Aorta (tissue), 5 donors: ENCODE results near the gene GJA8. TPM values are rescaled to one million over a fixed set of nuclear protein-coding genes. Genes with fewer than 3 reads are reported as not detected.

ENCODE experiments used
- ATAC-seq: fragments of 200-7000 bp; cut with Tn5 transposase; one replicate; pipeline ENCODE4 v1.9.1; 2022; ENCODE audit warnings: moderate library complexity; ENCODE audit not compliant: low FRiP score
- DNase-seq, 2 donors: peaks; one replicate each; pipeline ENCODE4 v3.0.0-alpha.2; 2020
- H3K27ac ChIP-seq, 2 donors: one replicate each; pipeline ENCODE4 v1.5.1; 2013; ENCODE audit warnings: low read length in 2 of 2, mild to moderate bottlenecking in 2 of 2, moderate library complexity in 2 of 2, control low read depth in 1 of 2, inconsistent platforms in 1 of 2, low read depth in 1 of 2
- H3K27me3 ChIP-seq, 2 donors: one replicate each; pipeline ENCODE4 v1.6.1; 2013; ENCODE audit warnings: control low read depth in 1 of 2, low read length in 1 of 2, mild to moderate bottlenecking in 1 of 2, moderate library complexity in 1 of 2; ENCODE audit not compliant: insufficient read depth in 2 of 2, control insufficient read depth in 1 of 2
- H3K36me3 ChIP-seq, 2 donors: one replicate each; pipeline ENCODE4 v1.6.1; 2013; ENCODE audit warnings: control low read depth in 1 of 2, low read length in 1 of 2, mild to moderate bottlenecking in 1 of 2; ENCODE audit not compliant: insufficient read depth in 2 of 2, control insufficient read depth in 1 of 2
- H3K4me1 ChIP-seq, 2 donors: one replicate each; pipeline ENCODE4 v1.6.1; 2013; ENCODE audit warnings: low read length in 2 of 2, control low read depth in 1 of 2, mild to moderate bottlenecking in 1 of 2, moderate library complexity in 1 of 2; ENCODE audit not compliant: insufficient read depth in 2 of 2, control insufficient read depth in 1 of 2
- H3K4me3 ChIP-seq, 2 donors: one replicate each; pipeline ENCODE4 v1.5.1; 2013; ENCODE audit warnings: low read length in 2 of 2, control low read depth in 1 of 2, mild to moderate bottlenecking in 1 of 2
- H3K9me3 ChIP-seq: one replicate; pipeline ENCODE4 v1.6.1; 2013; ENCODE audit warnings: mild to moderate bottlenecking, low read length; ENCODE audit not compliant: control insufficient read depth
- WGBS, 2 donors: extraction: QIAGEN DNeasy Blood & Tissue Kit; methylation state at CpG; one replicate each; pipeline ENCODE4 v1.1.7; 2013; 5-methylcytosine and 5-hydroxymethylcytosine counted together
- intact Hi-C, 2 donors: fragments of 100-400 bp; cut with DNase I; formaldehyde crosslinking; loops; one replicate each; pipeline versions ENCODE4 v1.14.2 to v1.15.0; 2022
- polyA plus RNA-seq, 2 donors: library from polyadenylated mRNA; stranded (reverse); fragments of 200-250 nt; gene quantifications; one replicate each; pipeline ENCODE4 v1.2.3, GENCODE V29; 2013
- total RNA-seq, 2 donors: library from RNA; stranded (reverse); fragmentation: NEBNext Ultra II Directional; extraction: Animal tissue kit (Norgen Biotek cat#: 25700); gene quantifications; one replicate each; pipeline ENCODE4 v1.2.1, GENCODE V29; 2021
- donor health status: healthy with polysubstance abuse.
- donor health status: Bipolar disorder and iron deficiency.
- donor health status: DM: no; HTN: no; CAD: no.
- donor health status: DM: no; HTN: no; CAD: no.
- donor health status: DM: yes; HTN: yes; CAD: no.

Gene GJA8
- total and polyA plus RNA-seq, 4 donors = not detected

GRCh38 chr1:147891088-147891487 lies 11.5 kb upstream of the GJA8 start:
- no peak overlapping the region for H3K27ac ChIP-seq
- no peaks in the 10 kb centered on the region for H3K27me3 ChIP-seq
- 53 to 59% methylated on average over 5 of the region's 5 CpGs for WGBS, 2 donors
- DNase-seq (no peak), ATAC-seq (peak; percentile 13)
- no peaks in the 10 kb centered on the region for H3K4me1 ChIP-seq
- H3K9me3 ChIP-seq = no peaks in the 10 kb centered on the region
- no peaks in the 10 kb centered on the region for H3K36me3 ChIP-seq
- no peak overlapping the region for H3K4me3 ChIP-seq
- intact Hi-C loops = loop anchor here in 1 of 2 donors (10.0 kb wide), 1 partner anchor 396 kb away; no protein-coding TSS in a partner anchor

GRCh38 chr1:147892216-147892615 lies 10.4 kb upstream of the GJA8 start:
- DNase-seq = no peak
- no peak for ATAC-seq
- Histone ChIP-seq H3K9me3 (no peaks in the 10 kb centered on the region), H3K36me3 (no peaks in the 10 kb centered on the region), H3K27ac (no peak overlapping the region), H3K4me3 (no peak overlapping the region), H3K27me3 (no peaks in the 10 kb centered on the region), H3K4me1 (no peaks in the 10 kb centered on the region)
- 81 to 83% methylated on average over 5 of the region's 5 CpGs for WGBS, 2 donors
- intact Hi-C loops = loop anchor here (1.0 to 10.0 kb wide), 4 partner anchors 168 to 397 kb away; no protein-coding TSS in a partner anchor

GRCh38 chr1:147892731-147893214 lies 9.8 kb upstream of the GJA8 start:
- no peaks in the 10 kb centered on the region for H3K9me3 ChIP-seq
- intact Hi-C loops = loop anchor here (1.0 to 10.0 kb wide), 4 partner anchors 168 to 398 kb away; no protein-coding TSS in a partner anchor
- H3K27me3 ChIP-seq = no peaks in the 10 kb centered on the region
- no peak for DNase-seq
- ATAC-seq = peak; percentile 79
- no peaks in the 10 kb centered on the region for H3K36me3 ChIP-seq
- no peak overlapping the region for H3K27ac ChIP-seq
- H3K4me1 ChIP-seq = no peaks in the 10 kb centered on the region
- H3K4me3 ChIP-seq = no peak overlapping the region
- WGBS, 2 donors = 2% methylated on average over 1 of the region's 1 CpG

- no peaks in the 10 kb centered on the region for H3K4me1 ChIP-seq
- WGBS, 2 donors = 64 to 67% methylated on average over 4 of the region's 4 CpGs
Observed at GRCh38 chr1:147895123-147895522, 7.5 kb upstream of the GJA8 start.

GRCh38 chr1:147897029-147897752 lies 5.4 kb upstream of the GJA8 start:
- WGBS, 2 donors = 64 to 68% methylated on average over 8 of the region's 8 CpGs

More at GRCh38 chr1:147895123-147895522, 7.5 kb upstream of the GJA8 start:
- H3K27me3 ChIP-seq = no peaks in the 10 kb centered on the region
- no peak overlapping the region for H3K4me3 ChIP-seq
- no peak for ATAC-seq
- no peaks in the 10 kb centered on the region for H3K9me3 ChIP-seq
- intact Hi-C loops = loop anchor here in 1 of 2 donors (10.0 kb wide), 1 partner anchor 400 kb away; no protein-coding TSS in a partner anchor
- H3K36me3 ChIP-seq = no peaks in the 10 kb centered on the region
- no peak overlapping the region for H3K27ac ChIP-seq
- DNase-seq = no peak

GRCh38 chr1:147897789-147898188 lies 4.8 kb upstream of the GJA8 start:
- no peak for ATAC-seq
- Histone ChIP-seq H3K36me3 (no peaks in the 10 kb centered on the region), H3K27me3 (no peaks in the 10 kb centered on the region), H3K27ac (no peak overlapping the region), H3K4me3 (no peak overlapping the region), H3K4me1 (no peaks in the 10 kb centered on the region), H3K9me3 (no peaks in the 10 kb centered on the region)
- WGBS, 2 donors = 89 to 94% methylated on average over 4 of the region's 4 CpGs
- DNase-seq = no peak
- intact Hi-C loops = loop anchor here in 1 of 2 donors (10.0 kb wide), 1 partner anchor 403 kb away; no protein-coding TSS in a partner anchor

More at GRCh38 chr1:147897029-147897752, 5.4 kb upstream of the GJA8 start:
- H3K36me3 ChIP-seq = no peaks in the 10 kb centered on the region
- H3K27ac ChIP-seq = no peak overlapping the region
- ATAC-seq = no peak
- H3K9me3 ChIP-seq = no peaks in the 10 kb centered on the region
- no peak for DNase-seq
- no peaks in the 10 kb centered on the region for H3K4me1 ChIP-seq
- no peaks in the 10 kb centered on the region for H3K27me3 ChIP-seq
- no peak overlapping the region for H3K4me3 ChIP-seq
- intact Hi-C loops = loop anchor here in 1 of 2 donors (10.0 kb wide), 1 partner anchor 402 kb away; no protein-coding TSS in a partner anchor

GRCh38 chr1:147904726-147905125 lies 2.1 kb downstream of the GJA8 start:
- H3K27ac ChIP-seq = no peak overlapping the region
- 85 to 88% methylated on average over 3 of the region's 3 CpGs for WGBS, 2 donors
- H3K9me3 ChIP-seq = no peaks in the 10 kb centered on the region
- DNase-seq (no peak), ATAC-seq (no peak)
- no peaks in the 10 kb centered on the region for H3K36me3 ChIP-seq
- intact Hi-C loops = no loop called here
- no peaks in the 10 kb centered on the region for H3K27me3 ChIP-seq
- H3K4me3 ChIP-seq = no peak overlapping the region
- no peaks in the 10 kb centered on the region for H3K4me1 ChIP-seq

GRCh38 chr1:147907786-147908509 lies 5.4 kb downstream of the GJA8 start:
- Histone ChIP-seq H3K4me3 (no peak overlapping the region), H3K27me3 (no peaks in the 10 kb centered on the region), H3K4me1 (no peaks in the 10 kb centered on the region), H3K36me3 (no peaks in the 10 kb centered on the region), H3K27ac (no peak overlapping the region), H3K9me3 (no peaks in the 10 kb centered on the region)
- no peak for DNase-seq
- no peak for ATAC-seq
- intact Hi-C loops = no loop called here
- 94 to 95% methylated on average over 44 of the region's 44 CpGs for WGBS, 2 donors
